Retinal pigment epithelial cell (primary cell): ENCODE results near the gene PHF24.
"Not testable (repeated sequence)": the region's sequence is repeated elsewhere in the genome, so short reads cannot be mapped to it uniquely, and the experiment has no call there.

Experiments used
- DNase-seq: peaks from one replicate; pipeline ENCODE4 v3.0.0-alpha.2; 2010; ENCODE audit warnings: low read depth
- H3K4me3 ChIP-seq: 2 replicates; pipeline ENCODE4 v1.5.1; 2011; ENCODE audit warnings: mild to moderate bottlenecking, low read length, control low read depth, moderate library complexity
- CTCF ChIP-seq: conservative IDR thresholded peaks from 2 replicates; pipeline ENCODE4 v1.5.1; 2011; ENCODE audit warnings: low read depth, low read length, control low read depth, inconsistent platforms

PHF24 gene

GRCh38 chr9:35000535-35001284, 42.6 kb downstream of the PHF24 start:
- TF ChIP-seq CTCF = no peak
- no peak for DNase-seq

GRCh38 chr9:35001285-35001677, 43.2 kb downstream of the PHF24 start:
- H3K4me3 ChIP-seq = no peak overlapping the region
- TF ChIP-seq CTCF = no peak
- no peak for DNase-seq

More at GRCh38 chr9:35000535-35001284, 42.6 kb downstream of the PHF24 start:
- H3K4me3 ChIP-seq = no peak overlapping the region

- no peak overlapping the region for H3K4me3 ChIP-seq
- no peak for TF ChIP-seq CTCF
- no peak for DNase-seq
Measured at GRCh38 chr9:35001803-35002502, 43.9 kb downstream of the PHF24 start.

- DNase-seq = no peak
- no peak for TF ChIP-seq CTCF
Measured at GRCh38 chr9:35002623-35003022, 44.5 kb downstream of the PHF24 start.

GRCh38 chr9:35004299-35004698, 46.2 kb downstream of the PHF24 start:
- not testable (repeated sequence) for H3K4me3 ChIP-seq, DNase-seq

More at GRCh38 chr9:35002623-35003022, 44.5 kb downstream of the PHF24 start:
- no peak overlapping the region for H3K4me3 ChIP-seq

GRCh38 chr9:35010351-35010958, 52.4 kb downstream of the PHF24 start:
- DNase-seq = no peak
- TF ChIP-seq CTCF = no peak
- no peak overlapping the region for H3K4me3 ChIP-seq

GRCh38 chr9:35014517-35014916, 56.4 kb downstream of the PHF24 start:
- H3K4me3 ChIP-seq = no peak overlapping the region

GRCh38 chr9:35023443-35023842, 65.4 kb downstream of the PHF24 start:
- DNase-seq, H3K4me3 ChIP-seq: not testable (repeated sequence)

More at GRCh38 chr9:35014517-35014916, 56.4 kb downstream of the PHF24 start:
- no peak for DNase-seq
- no peak for TF ChIP-seq CTCF
